Lower leg skin (tissue), 3 donors: ENCODE data around the gene GADL1.

Experiments used
- POLR2A ChIP-seq, 2 donors: fragments of 450-650 bp; IDR thresholded peaks; one replicate each; pipeline ENCODE4 v1.6.1; 2016 to 2017; ENCODE audit warnings: antibody characterized with exemption in 2 of 2, mild to moderate bottlenecking in 1 of 2, moderate library complexity in 1 of 2
- TF ChIP-seq, protein P1 (sequence below), 3 donors: fragments of 450-650 bp; IDR thresholded peaks; one replicate each; pipeline ENCODE4 v1.5.1; 2016; ENCODE audit warnings: antibody characterized with exemption in 3 of 3, mild to moderate bottlenecking in 3 of 3, moderate library complexity in 2 of 3

DNA sequence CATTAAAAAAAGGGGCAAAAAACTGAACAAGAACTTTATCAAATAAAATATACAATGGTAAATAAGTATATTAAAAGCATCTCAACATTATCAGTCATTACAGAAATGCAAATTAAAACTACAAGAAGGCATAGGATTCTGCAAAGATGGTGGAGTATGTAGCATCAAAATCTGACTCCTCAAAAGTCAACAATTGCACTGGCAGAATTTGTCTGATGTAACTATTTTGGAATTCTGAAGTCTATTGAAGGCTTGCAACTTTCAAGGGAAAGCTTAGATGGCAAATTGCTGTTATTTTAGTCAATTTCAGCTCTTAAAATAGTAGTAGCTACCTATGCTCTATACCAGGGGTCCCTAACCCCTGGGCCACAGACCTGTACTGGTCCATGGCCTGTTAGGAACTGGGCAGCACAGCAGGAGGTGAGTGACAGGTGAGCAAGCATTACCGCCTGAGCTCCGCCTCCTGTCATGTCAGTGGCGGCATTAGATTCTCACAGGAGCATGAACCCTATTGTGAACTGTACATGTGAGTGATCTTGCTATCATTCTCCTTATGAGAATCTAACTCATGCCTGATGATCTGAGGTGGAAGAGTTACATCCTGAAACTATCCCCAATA lies 180.5 kb downstream of the GADL1 start:
- TF ChIP-seq, protein P1, sequence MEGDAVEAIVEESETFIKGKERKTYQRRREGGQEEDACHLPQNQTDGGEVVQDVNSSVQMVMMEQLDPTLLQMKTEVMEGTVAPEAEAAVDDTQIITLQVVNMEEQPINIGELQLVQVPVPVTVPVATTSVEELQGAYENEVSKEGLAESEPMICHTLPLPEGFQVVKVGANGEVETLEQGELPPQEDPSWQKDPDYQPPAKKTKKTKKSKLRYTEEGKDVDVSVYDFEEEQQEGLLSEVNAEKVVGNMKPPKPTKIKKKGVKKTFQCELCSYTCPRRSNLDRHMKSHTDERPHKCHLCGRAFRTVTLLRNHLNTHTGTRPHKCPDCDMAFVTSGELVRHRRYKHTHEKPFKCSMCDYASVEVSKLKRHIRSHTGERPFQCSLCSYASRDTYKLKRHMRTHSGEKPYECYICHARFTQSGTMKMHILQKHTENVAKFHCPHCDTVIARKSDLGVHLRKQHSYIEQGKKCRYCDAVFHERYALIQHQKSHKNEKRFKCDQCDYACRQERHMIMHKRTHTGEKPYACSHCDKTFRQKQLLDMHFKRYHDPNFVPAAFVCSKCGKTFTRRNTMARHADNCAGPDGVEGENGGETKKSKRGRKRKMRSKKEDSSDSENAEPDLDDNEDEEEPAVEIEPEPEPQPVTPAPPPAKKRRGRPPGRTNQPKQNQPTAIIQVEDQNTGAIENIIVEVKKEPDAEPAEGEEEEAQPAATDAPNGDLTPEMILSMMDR (IDR thresholded peaks at IDR 0.05), result no peak
- no peak for TF ChIP-seq POLR2A (IDR thresholded peaks at IDR 0.05)
